Endothelial cell of umbilical vein (primary cell): ENCODE measurements around the gene DNAJB13. TPM values are rescaled to one million over a fixed set of nuclear protein-coding genes. Genes with fewer than 3 reads are reported as not detected.

ENCODE experiments used
- BruUV-seq: library from RNA; stranded (reverse); fragments of 400-500 nt; replicated peaks from 2 replicates; lab custom pipeline; 2021; lab: Mats Ljungman, UMichigan
- CTCF ChIA-PET: fragments of 300-600, 350-600 bp; sonication (Branson Sonifier 250); formaldehyde crosslinking; loops from one replicate; lab custom pipeline; 2021; ENCODE audit warnings: antibody characterized with exemption, inconsistent platforms; lab: Charles Lee
- POLR2A ChIA-PET: fragments of 300-600, 350-600 bp; sonication (Branson Sonifier 250); formaldehyde crosslinking; loops from one replicate; lab custom pipeline; 2021; ENCODE audit warnings: antibody characterized with exemption, inconsistent platforms; lab: Charles Lee
- DNase-seq: peaks from one replicate; pipeline ENCODE4 v3.0.0-alpha.2; 2011; ENCODE audit warnings: low read depth, low spot score
- FAIRE-seq: peaks from 2 replicates; lab custom pipeline; 2011; peaks lifted over from hg19 to GRCh38; lab: Jason Lieb, UNC
- H2AFZ ChIP-seq: 2 replicates; pipeline ENCODE4 v1.6.0; 2012; ENCODE audit warnings: low read depth, low read length, control low read depth, inconsistent platforms
- H3K27ac ChIP-seq: 2 replicates; pipeline ENCODE4 v1.5.1; 2011; ENCODE audit warnings: low read depth, mild to moderate bottlenecking, control low read depth, low read length, moderate library complexity; ENCODE audit not compliant: insufficient read depth
- H3K27me3 ChIP-seq, 2 experiments: 2 replicates each; pipeline versions ENCODE4 v1.6.0 to v1.6.1; 2011; ENCODE audit warnings: low read length in 2 of 2, mixed read lengths in 1 of 2; ENCODE audit not compliant: control insufficient read depth in 2 of 2, insufficient read depth in 2 of 2
- H3K36me3 ChIP-seq, 2 experiments: 2 replicates in 1 of 2; 3 replicates in 1 of 2; pipeline ENCODE4 v1.5.1; 2011; ENCODE audit warnings: low read length in 2 of 2, mild to moderate bottlenecking in 1 of 2, moderate library complexity in 1 of 2; ENCODE audit not compliant: control insufficient read depth in 2 of 2, insufficient read depth in 2 of 2; ENCODE audit errors: extremely low read depth in 1 of 2
- H3K4me1 ChIP-seq: 3 replicates; pipeline ENCODE4 v1.5.1; 2011; ENCODE audit warnings: mild to moderate bottlenecking, low read length; ENCODE audit not compliant: control insufficient read depth, insufficient read depth; ENCODE audit errors: extremely low read depth
- H3K4me2 ChIP-seq: 2 replicates; pipeline ENCODE4 v1.6.1; 2011; ENCODE audit warnings: low read length, control low read depth, mixed read lengths; ENCODE audit not compliant: insufficient read depth
- H3K4me3 ChIP-seq, 3 experiments: fragments of 200-600 bp in 1 of 3; sonication (generic), shearing (Covaris generic) in 1 of 3; replicated peaks in 1 of 3; 2 replicates each; pipeline ENCODE4 v1.5.1; 2011 to 2016; ENCODE audit warnings: control low read depth in 3 of 3, low read length in 3 of 3, mild to moderate bottlenecking in 2 of 3, inconsistent platforms in 1 of 3, low read depth in 1 of 3, moderate library complexity in 1 of 3; ENCODE audit not compliant: insufficient read depth in 1 of 3
- H3K79me2 ChIP-seq: 2 replicates; pipeline ENCODE4 v1.6.0; 2012; ENCODE audit warnings: low read length, inconsistent platforms; ENCODE audit not compliant: control insufficient read depth, insufficient read depth
- H3K9ac ChIP-seq: replicated peaks from 2 replicates; pipeline ENCODE3; 2011; ENCODE audit warnings: low read length, control low read depth; ENCODE audit not compliant: insufficient read depth; ENCODE audit errors: extremely low read depth
- H3K9me1 ChIP-seq: replicated peaks from 3 replicates; pipeline ENCODE4 v1.6.0; 2011; ENCODE audit warnings: mild to moderate bottlenecking, low read length; ENCODE audit not compliant: control insufficient read depth, insufficient read depth; ENCODE audit errors: extremely low read depth
- H3K9me3 ChIP-seq: replicated peaks from 2 replicates; pipeline ENCODE4 v1.5.1; 2012; ENCODE audit warnings: low read length, inconsistent platforms; ENCODE audit not compliant: control insufficient read depth, insufficient read depth
- H4K20me1 ChIP-seq: replicated peaks from 2 replicates; pipeline ENCODE3; 2011; ENCODE audit warnings: mild to moderate bottlenecking, low read length; ENCODE audit not compliant: control insufficient read depth, insufficient read depth; ENCODE audit errors: extremely low read depth
- JUN ChIP-seq: IDR thresholded peaks from 2 replicates; pipeline ENCODE4 v1.6.1; 2011; ENCODE audit warnings: borderline replicate concordance, low read depth; ENCODE audit not compliant: insufficient read length, insufficient read depth
- MAX ChIP-seq: IDR thresholded peaks from 2 replicates; pipeline ENCODE4 v1.6.1; 2011; ENCODE audit not compliant: insufficient read depth, insufficient read length
- dilution Hi-C: fragments of 300-500 bp; cut with MboI; formaldehyde crosslinking; loops from one replicate; pipeline ENCODE4 v1.15.0; 2019; ENCODE audit warnings: low sequenced_read_pairs; ENCODE audit not compliant: extremely low pct_ligation_motif_present
- intact Hi-C: fragments of 100-400 bp; cut with micrococcal nuclease; formaldehyde crosslinking; loops from one replicate; pipeline ENCODE4 v1.10.0; 2022
- polyA plus RNA-seq, 4 experiments: library from polyadenylated mRNA; depleted of rRNA in 3 of 4; stranded (reverse) in 3 of 4; unstranded in 1 of 4; fragments of >200 nt; gene quantifications; 2 replicates each; pipeline versions ENCODE4 v1.2.1 to v1.2.3, GENCODE V29; 2011 to 2012; ENCODE audit warnings: missing spikeins in 1 of 4
- total RNA-seq: library from RNA; stranded (reverse); gene quantifications from 2 replicates; pipeline ENCODE4 v1.2.3, GENCODE V29; 2021
- TF ChIP-seq, protein P1 (sequence below), 2 donors: IDR thresholded peaks; 1 replicate in 1 of 2; 2 replicates in 1 of 2; pipeline ENCODE4 v1.5.1; 2011; ENCODE audit warnings: low read length in 2 of 2, mild to moderate bottlenecking in 2 of 2, moderate library complexity in 2 of 2, control low read depth in 1 of 2, inconsistent platforms in 1 of 2, low read depth in 1 of 2; ENCODE audit not compliant: insufficient read depth in 1 of 2; ENCODE audit errors: extremely low read depth in 1 of 2

DNAJB13 gene
- total and polyA plus RNA-seq, 2 donors (not counting 3 experiments of a cell fraction or from before 2014, with no cell fraction given), result 0.07 to 0.46 TPM

DNA sequence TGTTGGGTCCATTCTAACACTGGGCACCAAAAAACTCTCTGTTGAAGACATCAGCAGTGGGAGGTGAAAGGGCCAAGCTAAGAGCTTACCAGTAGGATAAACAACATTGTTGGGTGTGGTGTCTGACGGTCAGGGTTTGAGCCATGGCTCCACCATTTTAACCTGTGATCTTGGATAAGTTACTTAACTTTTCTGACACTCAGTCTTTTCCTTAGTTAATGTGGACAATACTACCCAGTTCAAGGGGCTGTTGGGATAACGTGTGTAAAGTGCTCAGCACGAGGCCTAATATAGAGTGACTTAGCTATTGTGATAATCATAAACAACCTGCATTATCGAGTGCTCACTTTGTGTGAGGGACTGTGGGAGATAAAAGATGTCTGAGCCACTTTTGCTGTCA, 52.0 kb downstream of the DNAJB13 start:
- TF ChIP-seq, protein P1, sequence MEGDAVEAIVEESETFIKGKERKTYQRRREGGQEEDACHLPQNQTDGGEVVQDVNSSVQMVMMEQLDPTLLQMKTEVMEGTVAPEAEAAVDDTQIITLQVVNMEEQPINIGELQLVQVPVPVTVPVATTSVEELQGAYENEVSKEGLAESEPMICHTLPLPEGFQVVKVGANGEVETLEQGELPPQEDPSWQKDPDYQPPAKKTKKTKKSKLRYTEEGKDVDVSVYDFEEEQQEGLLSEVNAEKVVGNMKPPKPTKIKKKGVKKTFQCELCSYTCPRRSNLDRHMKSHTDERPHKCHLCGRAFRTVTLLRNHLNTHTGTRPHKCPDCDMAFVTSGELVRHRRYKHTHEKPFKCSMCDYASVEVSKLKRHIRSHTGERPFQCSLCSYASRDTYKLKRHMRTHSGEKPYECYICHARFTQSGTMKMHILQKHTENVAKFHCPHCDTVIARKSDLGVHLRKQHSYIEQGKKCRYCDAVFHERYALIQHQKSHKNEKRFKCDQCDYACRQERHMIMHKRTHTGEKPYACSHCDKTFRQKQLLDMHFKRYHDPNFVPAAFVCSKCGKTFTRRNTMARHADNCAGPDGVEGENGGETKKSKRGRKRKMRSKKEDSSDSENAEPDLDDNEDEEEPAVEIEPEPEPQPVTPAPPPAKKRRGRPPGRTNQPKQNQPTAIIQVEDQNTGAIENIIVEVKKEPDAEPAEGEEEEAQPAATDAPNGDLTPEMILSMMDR (IDR thresholded peaks at IDR 0.05; ENCODE audit: extremely low read depth in 1 of 2, insufficient read depth in 1 of 2, low read depth in 1 of 2, low read length in 2 of 2), result no peak
- TF ChIP-seq MAX, result no peak
- BruUV-seq, result no TSS peak
- intact Hi-C loops, result no loop called here
- CTCF ChIA-PET, result interaction anchor here (1.4 kb wide), 1 partner anchor 11 kb away, joined by 3 read pairs; no protein-coding TSS in a partner anchor
- Histone ChIP-seq H3K9me1 (no peaks in the 10 kb centered on the region), H3K9ac (no peak overlapping the region), H3K27me3 (no peaks in the 10 kb centered on the region), H3K79me2 (no peaks in the 10 kb centered on the region), H2AFZ (no peak overlapping the region), H3K4me2 (no peak overlapping the region), H4K20me1 (no peaks in the 10 kb centered on the region), H3K4me3 (no peak overlapping the region), H3K36me3 (no peaks in the 10 kb centered on the region), H3K27ac (no peak overlapping the region), H3K4me1 (no peaks in the 10 kb centered on the region), H3K9me3 (no peaks in the 10 kb centered on the region)
- no peak for FAIRE-seq
- dilution Hi-C loops, result no loop called here
- POLR2A ChIA-PET, result no interaction called here
- DNase-seq, result no peak

DNA sequence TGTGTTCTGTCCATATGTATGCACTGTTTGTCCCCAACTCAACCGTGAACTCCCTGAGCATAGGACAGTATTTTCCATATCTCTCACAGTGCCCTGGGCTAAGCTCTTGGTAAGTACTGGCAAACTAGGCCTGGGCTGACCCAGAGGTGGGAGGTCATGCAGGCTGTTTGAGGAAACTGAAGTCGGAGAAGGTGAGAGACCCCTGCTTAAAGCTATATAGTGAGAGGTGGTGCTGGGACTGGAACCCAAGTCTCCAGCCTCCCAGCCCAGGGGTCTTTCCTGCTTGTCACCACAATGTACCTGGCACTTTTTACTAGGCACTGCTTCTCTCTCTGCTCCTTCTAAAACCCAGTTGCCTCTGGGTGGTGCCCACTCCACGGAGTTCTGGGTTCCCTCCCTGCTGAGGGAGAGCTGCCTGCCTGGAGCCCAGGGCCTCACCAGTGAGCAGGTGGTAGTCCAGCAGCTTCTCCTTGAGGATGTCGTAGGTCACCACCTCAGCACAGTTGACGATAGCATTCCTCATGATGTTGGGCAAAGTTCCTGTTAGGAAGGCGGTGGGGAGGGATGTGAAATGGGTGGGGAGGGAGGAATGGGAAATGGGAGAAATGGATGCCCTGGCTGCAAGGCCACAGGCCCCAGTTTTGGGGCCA, 53.3 kb downstream of the DNAJB13 start:
- dilution Hi-C loops (no loop called here), intact Hi-C loops (no loop called here)
- Histone ChIP-seq H3K4me2 (no peak overlapping the region), H3K9me3 (no peaks in the 10 kb centered on the region), H3K27me3 (no peaks in the 10 kb centered on the region), H3K4me3 (no peak overlapping the region), H3K36me3 (no peaks in the 10 kb centered on the region), H3K79me2 (no peaks in the 10 kb centered on the region), H3K27ac (no peak overlapping the region), H3K9ac (no peak overlapping the region), H3K9me1 (no peaks in the 10 kb centered on the region), H4K20me1 (no peaks in the 10 kb centered on the region), H3K4me1 (no peaks in the 10 kb centered on the region), H2AFZ (no peak overlapping the region)
- FAIRE-seq, result no peak
- ChIA-PET POLR2A (no interaction called here), CTCF (interaction anchor here (1.2 kb wide), 1 partner anchor 11 kb away, joined by 5 read pairs; no protein-coding TSS in a partner anchor)
- TF ChIP-seq JUN (no peak), MAX (no peak)
- no peak for DNase-seq
- no TSS peak for BruUV-seq
